HEK293 (cell line): ENCODE measurements around the gene SLC6A2.

Source experiments
- GFI1B ChIP-seq: fragments of 450-650 bp; formaldehyde crosslinking; IDR thresholded peaks from 2 replicates; pipeline ENCODE4 v1.5.1; 2016; ENCODE audit warnings: missing biosample characterization, missing genetic modification characterization
- HOXD13 ChIP-seq: sonication (generic); formaldehyde crosslinking; IDR thresholded peaks from 2 replicates; pipeline ENCODE4 v1.8.0; 2022; ENCODE audit warnings: missing genetic modification reagents, borderline replicate concordance
- RBAK ChIP-seq: fragments of 450-650 bp; formaldehyde crosslinking; IDR thresholded peaks from 2 replicates; pipeline ENCODE4 v1.5.1; 2016; ENCODE audit warnings: missing biosample characterization, missing genetic modification characterization
- SP2 ChIP-seq: fragments of 450-650 bp; formaldehyde crosslinking; IDR thresholded peaks from 2 replicates; pipeline ENCODE4 v1.5.1; 2016; ENCODE audit warnings: missing biosample characterization, missing genetic modification characterization
- ZBTB1 ChIP-seq: fragments of 450-650 bp; formaldehyde crosslinking; IDR thresholded peaks from 2 replicates; pipeline ENCODE4 v1.5.1; 2016; ENCODE audit warnings: missing biosample characterization, missing genetic modification characterization
- ZBTB11 ChIP-seq: fragments of 450-650 bp; formaldehyde crosslinking; conservative IDR thresholded peaks from 2 replicates; pipeline ENCODE4 v1.5.1; 2016; ENCODE audit warnings: low read depth, missing biosample characterization, missing genetic modification characterization
- ZBTB49 ChIP-seq: fragments of 450-650 bp; formaldehyde crosslinking; IDR thresholded peaks from 2 replicates; pipeline ENCODE4 v1.5.1; 2016; ENCODE audit warnings: missing biosample characterization, missing genetic modification characterization, low read depth
- ZNF510 ChIP-seq: fragments of 450-650 bp; formaldehyde crosslinking; IDR thresholded peaks from 2 replicates; pipeline ENCODE4 v1.5.1; 2018; ENCODE audit warnings: mild to moderate bottlenecking, missing genetic modification characterization, missing biosample characterization; ENCODE audit not compliant: insufficient replicate concordance
- ZNF521 ChIP-seq: fragments of 450-650 bp; formaldehyde crosslinking; IDR thresholded peaks from 2 replicates; pipeline ENCODE4 v1.5.1; 2017; ENCODE audit warnings: missing biosample characterization, mild to moderate bottlenecking, missing genetic modification characterization
- TF ChIP-seq, protein P1 (sequence below): fragments of 450-650 bp; formaldehyde crosslinking; IDR thresholded peaks from 2 replicates; pipeline ENCODE4 v1.5.1; 2016; ENCODE audit warnings: missing biosample characterization, missing genetic modification characterization
- TF ChIP-seq, protein P2 (sequence below): fragments of 450-650 bp; formaldehyde crosslinking; IDR thresholded peaks from 2 replicates; pipeline ENCODE4 v1.5.1; 2016; ENCODE audit warnings: missing biosample characterization, missing genetic modification characterization
- TF ChIP-seq, protein P3 (sequence below): fragments of 450-650 bp; formaldehyde crosslinking; IDR thresholded peaks from 2 replicates; pipeline ENCODE4 v1.5.1; 2016; ENCODE audit warnings: missing biosample characterization, missing genetic modification characterization
- TF ChIP-seq, protein P4 (sequence below): fragments of 450-650 bp; formaldehyde crosslinking; IDR thresholded peaks from 2 replicates; pipeline ENCODE4 v1.5.1; 2016; ENCODE audit warnings: missing biosample characterization, missing genetic modification characterization

DNA sequence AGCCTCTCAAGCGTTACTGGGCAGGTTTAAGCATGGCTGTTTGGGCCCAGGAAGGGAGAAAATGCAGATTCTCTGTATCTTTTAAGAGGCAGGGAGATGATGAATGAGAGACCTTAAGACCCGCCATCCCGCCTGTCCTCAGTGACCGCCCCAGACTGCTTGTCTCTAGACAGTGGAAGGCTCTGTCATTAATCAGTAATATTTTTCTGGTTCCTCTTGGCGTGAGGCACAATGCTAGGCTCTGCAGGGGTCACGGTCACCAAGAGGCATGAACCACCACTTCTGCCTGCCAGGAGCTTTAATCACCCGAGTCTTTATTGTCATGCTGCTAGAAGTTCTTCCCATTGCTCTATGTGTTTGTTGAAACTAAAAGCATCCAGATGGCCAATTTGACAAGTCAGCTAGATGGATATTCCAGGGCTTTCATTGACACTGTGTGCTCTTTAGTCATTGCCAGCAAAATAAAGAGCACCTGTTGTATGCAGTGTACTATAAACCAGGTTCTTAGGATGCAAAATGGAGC lies 3.2 kb downstream of the SLC6A2 start:
- TF ChIP-seq, protein P1, sequence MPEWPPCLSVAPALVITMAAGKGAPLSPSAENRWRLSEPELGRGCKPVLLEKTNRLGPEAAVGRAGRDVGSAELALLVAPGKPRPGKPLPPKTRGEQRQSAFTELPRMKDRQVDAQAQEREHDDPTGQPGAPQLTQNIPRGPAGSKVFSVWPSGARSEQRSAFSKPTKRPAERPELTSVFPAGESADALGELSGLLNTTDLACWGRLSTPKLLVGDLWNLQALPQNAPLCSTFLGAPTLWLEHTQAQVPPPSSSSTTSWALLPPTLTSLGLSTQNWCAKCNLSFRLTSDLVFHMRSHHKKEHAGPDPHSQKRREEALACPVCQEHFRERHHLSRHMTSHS (tag by site-specific recombination): no peak
- TF ChIP-seq, protein P2, sequence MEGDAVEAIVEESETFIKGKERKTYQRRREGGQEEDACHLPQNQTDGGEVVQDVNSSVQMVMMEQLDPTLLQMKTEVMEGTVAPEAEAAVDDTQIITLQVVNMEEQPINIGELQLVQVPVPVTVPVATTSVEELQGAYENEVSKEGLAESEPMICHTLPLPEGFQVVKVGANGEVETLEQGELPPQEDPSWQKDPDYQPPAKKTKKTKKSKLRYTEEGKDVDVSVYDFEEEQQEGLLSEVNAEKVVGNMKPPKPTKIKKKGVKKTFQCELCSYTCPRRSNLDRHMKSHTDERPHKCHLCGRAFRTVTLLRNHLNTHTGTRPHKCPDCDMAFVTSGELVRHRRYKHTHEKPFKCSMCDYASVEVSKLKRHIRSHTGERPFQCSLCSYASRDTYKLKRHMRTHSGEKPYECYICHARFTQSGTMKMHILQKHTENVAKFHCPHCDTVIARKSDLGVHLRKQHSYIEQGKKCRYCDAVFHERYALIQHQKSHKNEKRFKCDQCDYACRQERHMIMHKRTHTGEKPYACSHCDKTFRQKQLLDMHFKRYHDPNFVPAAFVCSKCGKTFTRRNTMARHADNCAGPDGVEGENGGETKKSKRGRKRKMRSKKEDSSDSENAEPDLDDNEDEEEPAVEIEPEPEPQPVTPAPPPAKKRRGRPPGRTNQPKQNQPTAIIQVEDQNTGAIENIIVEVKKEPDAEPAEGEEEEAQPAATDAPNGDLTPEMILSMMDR (tag by site-specific recombination): no peak
- TF ChIP-seq ZNF521 (tag by site-specific recombination) (no peak), SP2 (tag by site-specific recombination) (no peak), ZNF510 (tag by site-specific recombination) (no peak), HOXD13 (no peak), RBAK (no peak), GFI1B (tag by site-specific recombination) (no peak), ZBTB11 (tag by site-specific recombination) (no peak), ZBTB1 (no peak), ZBTB49 (no peak)
- TF ChIP-seq, protein P3, sequence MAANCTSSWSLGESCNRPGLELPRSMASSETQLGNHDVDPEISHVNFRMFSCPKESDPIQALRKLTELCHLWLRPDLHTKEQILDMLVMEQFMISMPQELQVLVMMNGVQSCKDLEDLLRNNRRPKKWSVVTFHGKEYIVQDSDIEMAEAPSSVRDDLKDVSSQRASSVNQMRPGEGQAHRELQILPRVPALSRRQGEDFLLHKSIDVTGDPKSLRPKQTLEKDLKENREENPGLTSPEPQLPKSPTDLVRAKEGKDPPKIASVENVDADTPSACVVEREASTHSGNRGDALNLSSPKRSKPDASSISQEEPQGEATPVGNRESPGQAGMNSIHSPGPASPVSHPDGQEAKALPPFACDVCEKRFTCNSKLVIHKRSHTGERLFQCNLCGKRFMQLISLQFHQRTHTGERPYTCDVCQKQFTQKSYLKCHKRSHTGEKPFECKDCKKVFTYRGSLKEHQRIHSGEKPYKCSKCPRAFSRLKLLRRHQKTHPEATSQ: no peak
- TF ChIP-seq, protein P4, sequence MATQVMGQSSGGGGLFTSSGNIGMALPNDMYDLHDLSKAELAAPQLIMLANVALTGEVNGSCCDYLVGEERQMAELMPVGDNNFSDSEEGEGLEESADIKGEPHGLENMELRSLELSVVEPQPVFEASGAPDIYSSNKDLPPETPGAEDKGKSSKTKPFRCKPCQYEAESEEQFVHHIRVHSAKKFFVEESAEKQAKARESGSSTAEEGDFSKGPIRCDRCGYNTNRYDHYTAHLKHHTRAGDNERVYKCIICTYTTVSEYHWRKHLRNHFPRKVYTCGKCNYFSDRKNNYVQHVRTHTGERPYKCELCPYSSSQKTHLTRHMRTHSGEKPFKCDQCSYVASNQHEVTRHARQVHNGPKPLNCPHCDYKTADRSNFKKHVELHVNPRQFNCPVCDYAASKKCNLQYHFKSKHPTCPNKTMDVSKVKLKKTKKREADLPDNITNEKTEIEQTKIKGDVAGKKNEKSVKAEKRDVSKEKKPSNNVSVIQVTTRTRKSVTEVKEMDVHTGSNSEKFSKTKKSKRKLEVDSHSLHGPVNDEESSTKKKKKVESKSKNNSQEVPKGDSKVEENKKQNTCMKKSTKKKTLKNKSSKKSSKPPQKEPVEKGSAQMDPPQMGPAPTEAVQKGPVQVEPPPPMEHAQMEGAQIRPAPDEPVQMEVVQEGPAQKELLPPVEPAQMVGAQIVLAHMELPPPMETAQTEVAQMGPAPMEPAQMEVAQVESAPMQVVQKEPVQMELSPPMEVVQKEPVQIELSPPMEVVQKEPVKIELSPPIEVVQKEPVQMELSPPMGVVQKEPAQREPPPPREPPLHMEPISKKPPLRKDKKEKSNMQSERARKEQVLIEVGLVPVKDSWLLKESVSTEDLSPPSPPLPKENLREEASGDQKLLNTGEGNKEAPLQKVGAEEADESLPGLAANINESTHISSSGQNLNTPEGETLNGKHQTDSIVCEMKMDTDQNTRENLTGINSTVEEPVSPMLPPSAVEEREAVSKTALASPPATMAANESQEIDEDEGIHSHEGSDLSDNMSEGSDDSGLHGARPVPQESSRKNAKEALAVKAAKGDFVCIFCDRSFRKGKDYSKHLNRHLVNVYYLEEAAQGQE (tag by site-specific recombination): no peak
